SU-DHL-6 (cell line): ENCODE results near the gene LAGE3.

Source experiments
- H2AFZ ChIP-seq: fragments of 200-600 bp; sonication (generic); 2 replicates; pipeline ENCODE4 v1.6.1; 2014; ENCODE audit warnings: low read depth, mild to moderate bottlenecking, moderate library complexity, mixed read lengths, antibody characterized with exemption, low read length; ENCODE audit not compliant: severe bottlenecking
- H3F3A ChIP-seq: fragments of 200-600 bp; shearing (Covaris generic); 2 replicates; pipeline ENCODE4 v1.6.0; 2016; ENCODE audit warnings: antibody characterized with exemption, mild to moderate bottlenecking; ENCODE audit not compliant: insufficient read depth
- H3K27ac ChIP-seq: fragments of 200-600 bp; sonication (generic); 2 replicates; pipeline ENCODE4 v1.5.1; 2016; ENCODE audit warnings: low read depth, mild to moderate bottlenecking, low read length, moderate library complexity, mixed read lengths
- H3K27me3 ChIP-seq: fragments of 200-600 bp; sonication (generic), shearing (Covaris generic); 2 replicates; pipeline ENCODE4 v1.6.0; 2014; ENCODE audit warnings: mild to moderate bottlenecking, low read length
- H3K36me3 ChIP-seq: fragments of 200-600 bp; sonication (generic); 2 replicates; pipeline ENCODE4 v1.6.1; 2014; ENCODE audit warnings: mild to moderate bottlenecking, low read length, mixed read lengths
- H3K4me2 ChIP-seq: fragments of 300-600, 200-600 bp; shearing (Covaris generic), sonication (generic); 2 replicates; pipeline ENCODE4 v1.6.0; 2014; ENCODE audit warnings: low read length, low read depth, mild to moderate bottlenecking; ENCODE audit not compliant: poor library complexity, severe bottlenecking
- H3K4me3 ChIP-seq: fragments of 200-600 bp; sonication (generic); 2 replicates; pipeline ENCODE4 v1.5.1; 2014; ENCODE audit warnings: antibody characterized with exemption, low read length, mild to moderate bottlenecking, mixed read lengths; ENCODE audit not compliant: insufficient read depth, poor library complexity, severe bottlenecking
- H3K79me2 ChIP-seq: fragments of 200-600 bp; sonication (generic); 2 replicates; pipeline ENCODE4 v1.6.1; 2014; ENCODE audit warnings: mild to moderate bottlenecking, low read length, moderate library complexity; ENCODE audit not compliant: insufficient read depth
- H3K9ac ChIP-seq: fragments of 200-600 bp; sonication (generic); 2 replicates; pipeline ENCODE4 v1.7.0; 2014; ENCODE audit warnings: mild to moderate bottlenecking, low read length
- H3K9me2 ChIP-seq: fragments of 200-600 bp; sonication (generic); replicated peaks from 2 replicates; pipeline ENCODE4 v1.6.1; 2014; ENCODE audit warnings: low read length; ENCODE audit not compliant: insufficient read depth
- H3K9me3 ChIP-seq: fragments of 200-600 bp; sonication (generic); 2 replicates; pipeline ENCODE4 v1.6.1; 2014; ENCODE audit warnings: low read length, mixed read lengths; ENCODE audit not compliant: insufficient read depth
- H4K20me1 ChIP-seq: fragments of 200-600 bp; sonication (generic); 2 replicates; pipeline ENCODE4 v1.6.1; 2014; ENCODE audit warnings: low read depth, mild to moderate bottlenecking, antibody characterized with exemption, low read length, moderate library complexity, mixed read lengths
- EZH2phosphoT487 ChIP-seq: fragments of 200-600 bp; sonication (generic), shearing (Covaris generic); conservative IDR thresholded peaks from 2 replicates; pipeline ENCODE4 v1.6.1; 2018; ENCODE audit warnings: mild to moderate bottlenecking, antibody characterized with exemption, low read length, moderate library complexity, mixed read lengths
- TF ChIP-seq, protein P1 (sequence below): fragments of 200-600 bp; sonication (generic); IDR thresholded peaks from one replicate; pipeline ENCODE4 v1.5.1; 2017; ENCODE audit warnings: antibody characterized with exemption, mild to moderate bottlenecking, low read length, moderate library complexity; ENCODE audit not compliant: insufficient read depth, poor library complexity, severe bottlenecking

LAGE3 gene

DNA sequence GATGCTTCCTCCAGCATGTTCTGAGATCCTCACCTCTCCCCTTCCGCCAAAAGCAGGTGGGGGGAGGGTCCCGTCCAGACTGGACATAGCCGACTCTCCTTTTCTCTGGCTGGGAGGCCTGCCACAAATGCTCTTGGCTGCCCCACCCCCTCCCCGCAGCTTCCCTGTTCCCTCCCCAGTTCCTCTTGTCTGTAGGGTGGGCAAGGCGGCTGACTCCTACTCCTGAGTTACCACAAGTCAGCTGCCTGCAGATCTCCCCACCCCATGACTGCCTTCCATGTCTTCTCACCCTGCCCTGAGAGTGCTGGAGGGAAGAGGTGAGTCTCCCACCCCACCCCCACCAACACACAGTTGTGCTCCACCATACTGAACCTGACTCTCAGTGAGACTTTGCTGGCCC, 47.7 kb downstream of the LAGE3 start:
- no peaks in the 10 kb centered on the region for H4K20me1 ChIP-seq
- H3K4me3 ChIP-seq = no peak overlapping the region
- TF ChIP-seq, protein P1, sequence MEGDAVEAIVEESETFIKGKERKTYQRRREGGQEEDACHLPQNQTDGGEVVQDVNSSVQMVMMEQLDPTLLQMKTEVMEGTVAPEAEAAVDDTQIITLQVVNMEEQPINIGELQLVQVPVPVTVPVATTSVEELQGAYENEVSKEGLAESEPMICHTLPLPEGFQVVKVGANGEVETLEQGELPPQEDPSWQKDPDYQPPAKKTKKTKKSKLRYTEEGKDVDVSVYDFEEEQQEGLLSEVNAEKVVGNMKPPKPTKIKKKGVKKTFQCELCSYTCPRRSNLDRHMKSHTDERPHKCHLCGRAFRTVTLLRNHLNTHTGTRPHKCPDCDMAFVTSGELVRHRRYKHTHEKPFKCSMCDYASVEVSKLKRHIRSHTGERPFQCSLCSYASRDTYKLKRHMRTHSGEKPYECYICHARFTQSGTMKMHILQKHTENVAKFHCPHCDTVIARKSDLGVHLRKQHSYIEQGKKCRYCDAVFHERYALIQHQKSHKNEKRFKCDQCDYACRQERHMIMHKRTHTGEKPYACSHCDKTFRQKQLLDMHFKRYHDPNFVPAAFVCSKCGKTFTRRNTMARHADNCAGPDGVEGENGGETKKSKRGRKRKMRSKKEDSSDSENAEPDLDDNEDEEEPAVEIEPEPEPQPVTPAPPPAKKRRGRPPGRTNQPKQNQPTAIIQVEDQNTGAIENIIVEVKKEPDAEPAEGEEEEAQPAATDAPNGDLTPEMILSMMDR = no peak
- TF ChIP-seq EZH2phosphoT487 = no peak
- H3K36me3 ChIP-seq = no peaks in the 10 kb centered on the region
- H3K9me3 ChIP-seq = no peaks in the 10 kb centered on the region
- no peak overlapping the region for H3K4me2 ChIP-seq
- H3K9me2 ChIP-seq = no peaks in the 10 kb centered on the region
- H3K27ac ChIP-seq = no peak overlapping the region
- no peaks in the 10 kb centered on the region for H3K27me3 ChIP-seq
- H3F3A ChIP-seq = peaks cover 5% of the 10 kb centered on the region; the same call in 1 of the 2 replicates
- no peak overlapping the region for H3K9ac ChIP-seq
- peaks cover 9% of the 10 kb centered on the region; the same call in 1 of the 2 replicates for H3K79me2 ChIP-seq
- H2AFZ ChIP-seq = no peak overlapping the region

DNA sequence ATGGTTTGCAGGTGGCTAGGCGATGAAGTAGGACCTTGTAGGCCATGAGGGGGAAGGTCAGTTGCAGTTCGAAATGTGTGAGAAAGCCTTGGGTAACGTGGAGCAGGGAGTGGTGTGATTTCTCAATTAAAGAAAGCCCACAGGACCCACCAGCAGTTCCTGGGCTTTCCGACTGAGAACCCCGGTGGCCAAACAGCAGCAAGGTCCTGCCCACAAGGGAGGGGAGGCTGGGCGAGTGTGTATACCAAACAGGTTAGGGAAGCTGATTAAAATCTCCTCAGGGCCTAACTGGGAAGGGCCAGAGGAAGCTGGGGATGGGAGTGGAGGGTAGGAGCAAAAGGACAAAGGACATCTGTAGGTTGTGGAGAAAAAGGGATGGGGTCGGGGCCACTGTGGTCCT, 48.2 kb downstream of the LAGE3 start:
- TF ChIP-seq EZH2phosphoT487 = no peak
- TF ChIP-seq, protein P1 = no peak
- Histone ChIP-seq H3K27ac (no peak overlapping the region), H4K20me1 (no peaks in the 10 kb centered on the region), H2AFZ (no peak overlapping the region), H3K4me3 (no peak overlapping the region), H3K4me2 (no peak overlapping the region), H3K9me3 (no peaks in the 10 kb centered on the region), H3K9ac (no peak overlapping the region), H3K27me3 (no peaks in the 10 kb centered on the region), H3K36me3 (no peaks in the 10 kb centered on the region), H3K9me2 (no peaks in the 10 kb centered on the region), H3K79me2 (peaks cover 9% of the 10 kb centered on the region; the same call in 1 of the 2 replicates), H3F3A (0 out of 2 replicates have a peak, but pooled peaks cover under 1% of the 10 kb centered on the region)

DNA sequence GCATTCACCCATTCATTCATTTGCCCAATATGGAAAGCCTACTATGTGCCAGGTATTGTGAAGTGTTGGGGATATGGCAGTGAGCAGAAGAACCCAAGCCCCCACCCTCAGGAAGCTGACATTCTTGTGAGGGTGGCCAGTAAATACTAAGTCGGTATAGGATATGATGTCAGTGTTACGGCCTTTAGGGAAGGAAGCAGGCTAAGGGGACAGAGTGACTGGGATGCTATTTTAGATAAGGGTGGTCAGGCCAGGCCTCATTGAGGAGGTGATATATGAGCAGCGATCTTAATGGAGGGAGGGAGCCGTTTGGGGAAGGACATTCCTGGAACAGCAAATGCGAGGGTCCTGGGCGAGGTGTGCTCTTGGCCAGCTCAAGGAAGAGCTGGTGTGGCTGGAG, 48.6 kb downstream of the LAGE3 start:
- Histone ChIP-seq H3K4me2 (no peak overlapping the region), H3K9ac (no peak overlapping the region)

More for the DNA sequence above, 48.6 kb downstream of the LAGE3 start:
- Histone ChIP-seq H3F3A (no peaks in the 10 kb centered on the region), H3K4me3 (no peak overlapping the region), H3K79me2 (peaks cover 9% of the 10 kb centered on the region; the same call in 1 of the 2 replicates), H2AFZ (no peak overlapping the region), H4K20me1 (no peaks in the 10 kb centered on the region), H3K27me3 (no peaks in the 10 kb centered on the region), H3K9me3 (no peaks in the 10 kb centered on the region), H3K36me3 (no peaks in the 10 kb centered on the region), H3K27ac (no peak overlapping the region), H3K9me2 (no peaks in the 10 kb centered on the region)
- no peak for TF ChIP-seq EZH2phosphoT487
- TF ChIP-seq, protein P1 = no peak
